ENCODE measurements around the gene GPATCH11. TPM values are rescaled to one million over a fixed set of nuclear protein-coding genes. Genes with fewer than 3 reads are reported as not detected.

GPATCH11 gene
- total and polyA plus RNA-seq, 7 donors = 3.7 to 11.8 (median 4.9) TPM

DNA sequence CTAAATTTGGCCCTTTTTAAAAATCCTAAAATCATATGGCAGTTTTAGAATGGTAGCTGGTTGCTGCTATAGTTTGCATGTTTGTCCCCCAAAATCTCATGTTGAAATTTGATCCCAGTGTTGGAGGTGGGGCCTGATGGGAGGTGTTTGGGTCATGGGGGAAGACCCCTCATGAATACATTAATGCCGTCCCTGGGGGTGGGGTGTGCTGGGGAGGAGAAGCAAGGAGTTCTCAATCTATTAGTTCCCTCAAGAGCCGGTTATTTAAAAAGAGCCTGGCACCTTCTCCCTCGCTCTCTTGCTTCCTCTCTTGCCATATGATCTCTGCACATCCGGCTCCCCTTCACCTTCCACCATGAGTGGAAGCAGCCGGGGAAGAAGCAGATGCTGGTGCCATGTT, 20.8 kb downstream of the GPATCH11 start:
- Histone ChIP-seq H3K27me3 (no peaks in the 10 kb centered on the region), H3K27ac (no peak overlapping the region), H3K36me3 (peaks cover 13 to 87% (median 43%) of the 10 kb centered on the region in 4 donors), H3K4me3 (no peak overlapping the region), H3K9me3 (no peaks in the 10 kb centered on the region), H3K4me1 (no peaks in the 10 kb centered on the region)
- no peak for DNase-seq
- TF ChIP-seq POLR2A (IDR thresholded peaks at IDR 0.05) = no peak
- TF ChIP-seq, protein P1, sequence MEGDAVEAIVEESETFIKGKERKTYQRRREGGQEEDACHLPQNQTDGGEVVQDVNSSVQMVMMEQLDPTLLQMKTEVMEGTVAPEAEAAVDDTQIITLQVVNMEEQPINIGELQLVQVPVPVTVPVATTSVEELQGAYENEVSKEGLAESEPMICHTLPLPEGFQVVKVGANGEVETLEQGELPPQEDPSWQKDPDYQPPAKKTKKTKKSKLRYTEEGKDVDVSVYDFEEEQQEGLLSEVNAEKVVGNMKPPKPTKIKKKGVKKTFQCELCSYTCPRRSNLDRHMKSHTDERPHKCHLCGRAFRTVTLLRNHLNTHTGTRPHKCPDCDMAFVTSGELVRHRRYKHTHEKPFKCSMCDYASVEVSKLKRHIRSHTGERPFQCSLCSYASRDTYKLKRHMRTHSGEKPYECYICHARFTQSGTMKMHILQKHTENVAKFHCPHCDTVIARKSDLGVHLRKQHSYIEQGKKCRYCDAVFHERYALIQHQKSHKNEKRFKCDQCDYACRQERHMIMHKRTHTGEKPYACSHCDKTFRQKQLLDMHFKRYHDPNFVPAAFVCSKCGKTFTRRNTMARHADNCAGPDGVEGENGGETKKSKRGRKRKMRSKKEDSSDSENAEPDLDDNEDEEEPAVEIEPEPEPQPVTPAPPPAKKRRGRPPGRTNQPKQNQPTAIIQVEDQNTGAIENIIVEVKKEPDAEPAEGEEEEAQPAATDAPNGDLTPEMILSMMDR (IDR thresholded peaks at IDR 0.05) = no peak
- no peak for TF ChIP-seq EP300 (IDR thresholded peaks at IDR 0.05)
- no peak for TF ChIP-seq POLR2AphosphoS5 (IDR thresholded peaks at IDR 0.05)
- WGBS, 2 donors = 91 to 95% methylated on average over 5 of the region's 5 CpGs
- intact Hi-C loops (cut with DNase I) = no loop called here

DNA sequence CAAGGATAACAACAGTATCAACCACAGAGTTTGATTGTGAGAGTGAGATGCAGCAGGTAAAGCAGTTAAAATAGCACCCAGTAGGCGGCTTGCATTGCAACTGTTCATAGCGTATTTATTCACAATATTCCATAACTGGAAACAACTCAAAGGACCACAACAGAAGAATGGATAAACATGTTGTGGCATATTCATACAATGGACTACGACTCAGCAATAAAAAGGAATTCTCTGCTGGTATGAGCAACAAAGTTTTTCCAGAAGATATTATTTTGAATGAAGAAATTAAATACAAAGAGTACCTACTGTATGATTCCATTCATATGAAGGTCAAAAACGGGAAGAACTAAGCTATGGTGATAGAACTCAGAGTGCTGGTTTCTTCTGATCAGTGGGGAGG, 25.2 kb downstream of the GPATCH11 start:
- intact Hi-C loops (cut with DNase I) = no loop called here
- Histone ChIP-seq H3K27ac (no peak overlapping the region), H3K36me3 (peaks cover 13 to 81% (median 34%) of the 10 kb centered on the region in 4 donors), H3K4me3 (no peak overlapping the region), H3K27me3 (no peaks in the 10 kb centered on the region), H3K4me1 (no peaks in the 10 kb centered on the region), H3K9me3 (no peaks in the 10 kb centered on the region)
- WGBS, 2 donors = 93 to 96% methylated on average over 4 of the region's 4 CpGs
- no peak for DNase-seq
- TF ChIP-seq EP300 (IDR thresholded peaks at IDR 0.05) (no peak), POLR2A (IDR thresholded peaks at IDR 0.05) (no peak), POLR2AphosphoS5 (IDR thresholded peaks at IDR 0.05) (no peak)
- TF ChIP-seq, protein P1 (IDR thresholded peaks at IDR 0.05) = no peak

DNA sequence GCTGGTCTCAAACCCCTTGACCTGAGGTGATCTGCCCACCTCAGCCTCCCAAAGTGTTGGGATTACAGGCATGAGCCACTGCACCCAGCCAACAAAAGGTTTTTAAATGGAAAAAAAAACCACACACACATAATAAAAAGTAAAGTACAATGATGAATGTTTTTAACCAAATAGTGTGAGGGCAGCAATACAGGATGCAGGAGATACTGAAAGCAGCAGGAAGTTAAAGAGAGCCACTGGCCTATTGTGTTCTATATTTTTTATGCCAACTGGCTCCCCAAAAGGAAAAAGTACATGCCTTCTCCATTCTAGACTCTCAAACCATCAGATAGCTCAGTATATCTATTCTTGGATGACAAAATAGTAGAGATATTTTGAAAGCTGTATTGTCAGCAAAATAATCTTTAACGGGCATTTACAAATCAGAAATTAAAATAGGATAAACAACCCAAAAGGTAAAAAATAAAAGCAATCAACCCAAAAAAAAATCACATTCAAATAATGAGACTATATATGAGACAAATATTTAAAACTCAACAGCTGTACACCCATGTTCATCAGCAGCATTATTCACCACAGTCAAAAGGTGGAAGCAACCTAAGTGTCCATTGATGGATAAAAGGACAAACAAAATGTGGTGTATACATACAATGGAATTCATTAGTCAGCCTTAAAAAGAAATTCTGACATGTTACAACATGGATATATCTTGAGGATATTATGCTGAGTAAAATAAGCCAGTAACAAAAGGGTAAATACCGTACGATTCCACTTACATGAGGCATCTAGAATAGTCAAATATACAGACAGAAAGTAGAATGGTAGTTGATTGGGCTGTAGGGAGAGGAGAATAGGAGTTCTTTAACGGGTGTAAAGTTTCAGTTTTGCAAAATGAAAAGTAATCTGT, 26.2 kb downstream of the GPATCH11 start:
- WGBS, 2 donors = 95 to 96% methylated on average over 4 of the region's 4 CpGs
- peaks cover 13 to 81% (median 30%) of the 10 kb centered on the region in 4 donors for H3K36me3 ChIP-seq
- H3K27ac ChIP-seq = no peak overlapping the region
- DNase-seq = no peak
- no peaks in the 10 kb centered on the region for H3K9me3 ChIP-seq
- no peaks in the 10 kb centered on the region for H3K4me1 ChIP-seq
- H3K27me3 ChIP-seq = no peaks in the 10 kb centered on the region
- H3K4me3 ChIP-seq = no peak overlapping the region
- intact Hi-C loops (cut with DNase I) = no loop called here
- TF ChIP-seq POLR2AphosphoS5 (IDR thresholded peaks at IDR 0.05) = no peak

DNA sequence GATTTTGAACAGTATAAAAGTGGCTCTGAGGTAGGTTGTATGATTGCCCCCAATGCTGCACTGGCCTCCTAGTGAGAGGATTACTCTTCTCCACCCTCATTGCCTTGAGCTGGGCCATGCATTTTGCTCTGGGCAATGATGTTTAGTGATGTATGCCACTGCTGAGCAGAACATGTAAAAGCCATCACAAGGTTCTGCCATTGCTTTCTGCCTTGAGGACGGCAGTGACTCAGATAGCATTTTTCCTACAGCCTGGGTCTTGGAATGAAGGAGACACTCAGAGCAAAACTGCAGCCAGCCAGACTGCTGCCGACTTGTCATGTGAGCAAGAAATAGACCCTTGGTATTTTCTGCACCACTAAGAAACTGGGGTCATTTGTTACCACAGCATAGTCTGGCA, 27.6 kb downstream of the GPATCH11 start:
- DNase-seq = no peak
- H3K27me3 ChIP-seq = no peaks in the 10 kb centered on the region
- intact Hi-C loops (cut with DNase I) = no loop called here
- WGBS, 2 donors = 73 to 99% methylated on average over 2 of the region's 2 CpGs
- no peaks in the 10 kb centered on the region for H3K4me1 ChIP-seq
- H3K9me3 ChIP-seq = no peaks in the 10 kb centered on the region
- H3K4me3 ChIP-seq = no peak overlapping the region
- no peak overlapping the region for H3K27ac ChIP-seq
- peaks cover 3 to 81% (median 29%) of the 10 kb centered on the region in 4 donors for H3K36me3 ChIP-seq
- no peak for TF ChIP-seq POLR2AphosphoS5 (IDR thresholded peaks at IDR 0.05)
- no peak for TF ChIP-seq EP300 (IDR thresholded peaks at IDR 0.05)
- TF ChIP-seq, protein P1 (IDR thresholded peaks at IDR 0.05) = no peak
- TF ChIP-seq POLR2A (IDR thresholded peaks at IDR 0.05) = no peak

DNA sequence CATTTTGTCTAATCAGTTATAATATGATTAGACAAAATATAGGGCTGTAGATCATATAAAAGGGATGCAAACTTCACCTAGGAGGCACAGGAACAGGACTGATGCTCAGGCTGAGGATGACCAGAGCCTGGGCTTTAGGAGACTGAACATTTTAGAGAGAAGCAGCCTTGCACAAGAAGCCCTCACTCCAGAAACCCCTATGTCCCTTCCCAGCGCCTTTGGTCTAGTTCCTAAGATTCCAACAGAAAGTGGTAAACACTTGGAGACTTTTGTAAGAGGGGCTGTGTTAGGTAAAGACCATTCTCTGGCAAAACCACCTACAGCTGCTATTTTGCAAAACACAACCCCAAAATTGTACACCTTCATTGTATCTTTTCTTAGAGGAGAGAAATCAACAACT, 33.2 kb downstream of the GPATCH11 start:
- Histone ChIP-seq H3K27ac (no peak overlapping the region), H3K36me3 (peaks cover 0 to 85% (median 21%) of the 10 kb centered on the region in 4 donors), H3K27me3 (no peaks in the 10 kb centered on the region), H3K4me1 (no peaks in the 10 kb centered on the region), H3K9me3 (no peaks in the 10 kb centered on the region), H3K4me3 (no peak overlapping the region)
- no peak for TF ChIP-seq EP300 (IDR thresholded peaks at IDR 0.05)
- 90 to 94% methylated on average over 1 of the region's 1 CpG for WGBS, 2 donors
- DNase-seq = no peak
- intact Hi-C loops (cut with DNase I) = no loop called here

All from sigmoid colon (tissue), 7 donors.